Neural progenitor cell (in vitro differentiated cells): Measurements from ENCODE around the gene LBP.

Experiments used
- EZH2 ChIP-seq: fragments of 200-600 bp; sonication (generic); IDR thresholded peaks from 2 replicates; pipeline ENCODE4 v1.6.1; 2017; ENCODE audit warnings: antibody characterized with exemption, mild to moderate bottlenecking, moderate library complexity
- TF ChIP-seq, protein P1 (sequence below): fragments of 200-600 bp; sonication (generic); IDR thresholded peaks from 2 replicates; pipeline ENCODE4 v1.5.1; 2017; ENCODE audit warnings: antibody characterized with exemption, mild to moderate bottlenecking

GRCh38 chr20:38331245-38331644, 15.0 kb upstream of the LBP start:
- TF ChIP-seq, protein P1, sequence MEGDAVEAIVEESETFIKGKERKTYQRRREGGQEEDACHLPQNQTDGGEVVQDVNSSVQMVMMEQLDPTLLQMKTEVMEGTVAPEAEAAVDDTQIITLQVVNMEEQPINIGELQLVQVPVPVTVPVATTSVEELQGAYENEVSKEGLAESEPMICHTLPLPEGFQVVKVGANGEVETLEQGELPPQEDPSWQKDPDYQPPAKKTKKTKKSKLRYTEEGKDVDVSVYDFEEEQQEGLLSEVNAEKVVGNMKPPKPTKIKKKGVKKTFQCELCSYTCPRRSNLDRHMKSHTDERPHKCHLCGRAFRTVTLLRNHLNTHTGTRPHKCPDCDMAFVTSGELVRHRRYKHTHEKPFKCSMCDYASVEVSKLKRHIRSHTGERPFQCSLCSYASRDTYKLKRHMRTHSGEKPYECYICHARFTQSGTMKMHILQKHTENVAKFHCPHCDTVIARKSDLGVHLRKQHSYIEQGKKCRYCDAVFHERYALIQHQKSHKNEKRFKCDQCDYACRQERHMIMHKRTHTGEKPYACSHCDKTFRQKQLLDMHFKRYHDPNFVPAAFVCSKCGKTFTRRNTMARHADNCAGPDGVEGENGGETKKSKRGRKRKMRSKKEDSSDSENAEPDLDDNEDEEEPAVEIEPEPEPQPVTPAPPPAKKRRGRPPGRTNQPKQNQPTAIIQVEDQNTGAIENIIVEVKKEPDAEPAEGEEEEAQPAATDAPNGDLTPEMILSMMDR = no peak
- no peak for TF ChIP-seq EZH2
